HepG2 (cell line): ENCODE measurements around the gene F8.

ENCODE experiments used
- CTCF ChIP-seq: sonication (generic); formaldehyde crosslinking; IDR thresholded peaks from 2 replicates; pipeline ENCODE4 v1.5.0; 2020; ENCODE audit warnings: mild to moderate bottlenecking, missing genetic modification reagents, moderate library complexity
- GMEB2 ChIP-seq: IDR thresholded peaks from 2 replicates; pipeline ENCODE4 v1.6.1; 2016; ENCODE audit warnings: missing biosample characterization, missing genetic modification reagents, low read depth
- MAX ChIP-seq: IDR thresholded peaks from 2 replicates; pipeline ENCODE4 v1.6.1; 2012; ENCODE audit warnings: inconsistent platforms
- PBX3 ChIP-seq: sonication (generic); formaldehyde crosslinking; IDR thresholded peaks from 2 replicates; pipeline ENCODE4 v1.8.1; 2023; ENCODE audit warnings: missing genetic modification reagents, inconsistent platforms, borderline replicate concordance
- PCBP2 ChIP-seq: fragments of 200-400 bp; formaldehyde crosslinking; optimal IDR thresholded peaks from 2 replicates; pipeline ENCODE3; 2018; ENCODE audit warnings: low read length, low read depth; ENCODE audit not compliant: poor library complexity, severe bottlenecking
- PHF8 ChIP-seq: sonication (generic); formaldehyde crosslinking; IDR thresholded peaks from 2 replicates; pipeline ENCODE4 v1.5.0; 2020; ENCODE audit warnings: missing genetic modification reagents
- POLR2A ChIP-seq, 2 experiments: IDR thresholded peaks; 2 replicates each; pipeline ENCODE4 v1.6.1; 2011; ENCODE audit warnings: low read depth in 2 of 2, low read length in 2 of 2, mild to moderate bottlenecking in 1 of 2, moderate library complexity in 1 of 2; ENCODE audit not compliant: insufficient read depth in 1 of 2
- POLR2AphosphoS5 ChIP-seq: IDR thresholded peaks from 2 replicates; pipeline ENCODE4 v1.6.1; 2012; ENCODE audit warnings: low read depth, low read length
- RARG ChIP-seq: sonication (generic); formaldehyde crosslinking; IDR thresholded peaks from 2 replicates; pipeline ENCODE4 v1.4.0; 2020; ENCODE audit warnings: low read depth, mild to moderate bottlenecking, missing genetic modification reagents
- RFXAP ChIP-seq: sonication (generic); formaldehyde crosslinking; IDR thresholded peaks from 2 replicates; pipeline ENCODE4 v1.4.0; 2020; ENCODE audit warnings: missing genetic modification reagents, borderline replicate concordance
- STAT5B ChIP-seq: sonication (generic); formaldehyde crosslinking; IDR thresholded peaks from 2 replicates; pipeline ENCODE4 v1.4.0; 2020; ENCODE audit warnings: missing genetic modification reagents
- TMF1 ChIP-seq: sonication (generic); formaldehyde crosslinking; IDR thresholded peaks from 2 replicates; pipeline ENCODE4 v1.8.1; 2022; ENCODE audit warnings: low read depth, missing genetic modification reagents
- ZBTB40 ChIP-seq, 2 experiments: fragments of 450-650 bp in 1 of 2; sonication (generic) in 1 of 2; formaldehyde crosslinking in 1 of 2; IDR thresholded peaks; 2 replicates each; pipeline versions ENCODE4 v1.6.1 to v1.8.0; 2016 to 2022; ENCODE audit warnings: antibody characterized with exemption in 1 of 2, mild to moderate bottlenecking in 1 of 2, missing genetic modification reagents in 1 of 2
- ZNF687 ChIP-seq: sonication (generic); formaldehyde crosslinking; IDR thresholded peaks from 2 replicates; pipeline ENCODE4 v1.5.1; 2020; ENCODE audit warnings: mild to moderate bottlenecking, missing genetic modification reagents, moderate library complexity

- TF ChIP-seq STAT5B (CRISPR knock-in tag) (no peak), CTCF (CRISPR knock-in tag) (no peak), TMF1 (CRISPR knock-in tag) (no peak), RFXAP (CRISPR knock-in tag) (no peak), POLR2A (IDR thresholded peaks at IDR 0.05; ENCODE audit: insufficient read depth in 1 of 2, low read depth in 2 of 2, low read length in 2 of 2) (no peak), PCBP2 (no peak), GMEB2 (CRISPR knock-in tag) (no peak), POLR2AphosphoS5 (no peak), ZBTB40 (IDR thresholded peaks at IDR 0.05) (no peak), ZBTB40 (CRISPR knock-in tag; IDR thresholded peaks at IDR 0.05) (no peak), PBX3 (CRISPR knock-in tag) (no peak), RARG (no peak), MAX (no peak), ZNF687 (CRISPR knock-in tag) (no peak), PHF8 (CRISPR knock-in tag) (no peak)
These were observed 194.5 kb downstream of the F8 start for GRCh38 chrX:154828016-154828408.
